Neural progenitor cell (in vitro differentiated cells): ENCODE results near the gene DCLRE1A. TPM values are rescaled to one million over a fixed set of nuclear protein-coding genes. Genes with fewer than 3 reads are reported as not detected.

Experiments used
- DNase-seq: peaks from one replicate; pipeline ENCODE4 v3.0.0-alpha.2; 2016; ENCODE audit warnings: low spot score
- H2AFZ ChIP-seq: fragments of 200-600 bp; sonication (generic); replicated peaks from 2 replicates; pipeline ENCODE4 v1.6.1; 2016; ENCODE audit warnings: antibody characterized with exemption
- H3F3A ChIP-seq: fragments of 200-600 bp; sonication (generic); 2 replicates; pipeline ENCODE4 v1.6.1; 2016; ENCODE audit warnings: antibody characterized with exemption, low read depth
- H3K27ac ChIP-seq: fragments of 200-600 bp; sonication (generic); 2 replicates; pipeline ENCODE4 v1.5.1; 2016; ENCODE audit warnings: mild to moderate bottlenecking
- H3K27me3 ChIP-seq: fragments of 200-600 bp; sonication (generic); 2 replicates; pipeline ENCODE4 v1.6.1; 2016; ENCODE audit warnings: mild to moderate bottlenecking, moderate library complexity
- H3K36me3 ChIP-seq: fragments of 200-600 bp; sonication (generic); 2 replicates; pipeline ENCODE4 v1.5.1; 2016
- H3K4me1 ChIP-seq: fragments of 200-600 bp; sonication (generic); 2 replicates; pipeline ENCODE4 v1.6.1; 2016; ENCODE audit warnings: mixed run types
- H3K4me2 ChIP-seq: fragments of 200-600 bp; sonication (generic); 2 replicates; pipeline ENCODE4 v1.6.1; 2016
- H3K4me3 ChIP-seq: fragments of 200-600 bp; sonication (generic); 2 replicates; pipeline ENCODE4 v1.5.1; 2016
- H3K79me2 ChIP-seq: fragments of 200-600 bp; sonication (generic); 2 replicates; pipeline ENCODE4 v1.6.1; 2016; ENCODE audit warnings: low read depth
- H3K9ac ChIP-seq: fragments of 200-600 bp; sonication (generic); 2 replicates; pipeline ENCODE4 v1.6.1; 2016
- H3K9me3 ChIP-seq: fragments of 200-600 bp; sonication (generic); 2 replicates; pipeline ENCODE4 v1.5.1; 2016; ENCODE audit warnings: low read depth
- H4K20me1 ChIP-seq: fragments of 200-600 bp; sonication (generic); 2 replicates; pipeline ENCODE4 v1.6.1; 2016; ENCODE audit warnings: low read depth
- H3K27ac Mint-ChIP-seq: 3 replicates; pipeline ENCODE4 v1.8.0; 2021; ENCODE audit warnings: mixed read lengths
- H3K27me3 Mint-ChIP-seq: 2 replicates; pipeline ENCODE4 v1.8.0; 2022; ENCODE audit warnings: low read depth, mild to moderate bottlenecking, inconsistent platforms, moderate library complexity, mixed read lengths; ENCODE audit not compliant: insufficient read depth
- H3K36me3 Mint-ChIP-seq: 3 replicates; pipeline ENCODE4 v1.8.0; 2021; ENCODE audit warnings: mixed read lengths
- H3K4me1 Mint-ChIP-seq: 3 replicates; pipeline ENCODE4 v1.8.0; 2021; ENCODE audit warnings: mixed read lengths
- H3K4me3 Mint-ChIP-seq: 3 replicates; pipeline ENCODE4 v1.8.0; 2021; ENCODE audit warnings: mild to moderate bottlenecking, moderate library complexity, mixed read lengths
- H3K9me3 Mint-ChIP-seq: 3 replicates; pipeline ENCODE4 v1.8.0; 2020; ENCODE audit warnings: mixed read lengths
- CTCF ChIP-seq: fragments of 200-600 bp; sonication (generic); IDR thresholded peaks from 2 replicates; pipeline ENCODE4 v1.5.1; 2017; ENCODE audit warnings: antibody characterized with exemption, mild to moderate bottlenecking
- EZH2 ChIP-seq: fragments of 200-600 bp; sonication (generic); IDR thresholded peaks from 2 replicates; pipeline ENCODE4 v1.6.1; 2017; ENCODE audit warnings: antibody characterized with exemption, mild to moderate bottlenecking, moderate library complexity
- EZH2phosphoT487 ChIP-seq: fragments of 200-600 bp; sonication (generic); IDR thresholded peaks from 2 replicates; pipeline ENCODE4 v1.6.1; 2017; ENCODE audit warnings: antibody characterized with exemption
- total RNA-seq: library from RNA; depleted of rRNA; stranded (reverse); fragments of >200 nt; gene quantifications from 2 replicates; pipeline ENCODE4 v1.2.3, GENCODE V29; 2015; ENCODE audit warnings: low replicate concordance

DCLRE1A gene
- total RNA-seq, 1 donor from 2014 or later: 35.9 TPM

GRCh38 chr10:113890769-113891168, 36.9 kb upstream of the DCLRE1A start:
- DNase-seq: no peak
- Histone ChIP-seq H3K9me3 (no peaks in the 10 kb centered on the region), H3K4me1 (no peaks in the 10 kb centered on the region), H2AFZ (no peak overlapping the region), H3K79me2 (no peaks in the 10 kb centered on the region), H3K27ac (no peak overlapping the region), H3K4me2 (no peak overlapping the region), H3K36me3 (peaks cover 15% of the 10 kb centered on the region), H4K20me1 (peaks cover 5% of the 10 kb centered on the region), H3K27me3 (no peaks in the 10 kb centered on the region), H3K9ac (no peak overlapping the region), H3F3A (no peaks in the 10 kb centered on the region), H3K4me3 (no peak overlapping the region)
- Mint-ChIP-seq H3K4me3 (no peak overlapping the region), H3K27ac (no peak overlapping the region), H3K27me3 (no peaks in the 10 kb centered on the region), H3K4me1 (no peaks in the 10 kb centered on the region), H3K36me3 (peaks cover 55% of the 10 kb centered on the region), H3K9me3 (peaks cover 2% of the 10 kb centered on the region)
- no peak for TF ChIP-seq EZH2phosphoT487
- TF ChIP-seq CTCF: no peak
- TF ChIP-seq EZH2: no peak

- no peaks in the 10 kb centered on the region for H3F3A ChIP-seq
- no peaks in the 10 kb centered on the region for H3K4me1 ChIP-seq
- TF ChIP-seq EZH2 (no peak), CTCF (no peak), EZH2phosphoT487 (no peak)
- no peaks in the 10 kb centered on the region for H3K9me3 ChIP-seq
- no peak overlapping the region for H3K27ac Mint-ChIP-seq
- H4K20me1 ChIP-seq: peaks cover 5% of the 10 kb centered on the region
- H3K9me3 Mint-ChIP-seq: peaks cover 2% of the 10 kb centered on the region
- H3K4me3 Mint-ChIP-seq: no peak overlapping the region
- no peak for DNase-seq
- no peak overlapping the region for H3K9ac ChIP-seq
- no peaks in the 10 kb centered on the region for H3K27me3 Mint-ChIP-seq
- peaks cover 58% of the 10 kb centered on the region for H3K36me3 Mint-ChIP-seq
- no peaks in the 10 kb centered on the region for H3K4me1 Mint-ChIP-seq
- no peaks in the 10 kb centered on the region for H3K27me3 ChIP-seq
- H3K79me2 ChIP-seq: no peaks in the 10 kb centered on the region
- no peak overlapping the region for H3K4me2 ChIP-seq
- H3K4me3 ChIP-seq: no peak overlapping the region
- H2AFZ ChIP-seq: no peak overlapping the region
- no peak overlapping the region for H3K27ac ChIP-seq
- H3K36me3 ChIP-seq: peaks cover 18% of the 10 kb centered on the region
These were observed 36.0 kb upstream of the DCLRE1A start for GRCh38 chr10:113889911-113890310.

- DNase-seq: no peak
- H3K36me3 Mint-ChIP-seq: peaks cover 55% of the 10 kb centered on the region
These were observed 28.4 kb upstream of the DCLRE1A start for GRCh38 chr10:113882240-113882639.

More at GRCh38 chr10:113882240-113882639, 28.4 kb upstream of the DCLRE1A start:
- Histone ChIP-seq H3K4me3 (no peak overlapping the region), H4K20me1 (peaks cover 5% of the 10 kb centered on the region), H3K27ac (no peak overlapping the region), H2AFZ (no peak overlapping the region), H3K9ac (no peak overlapping the region), H3K36me3 (peaks cover 31% of the 10 kb centered on the region), H3F3A (no peaks in the 10 kb centered on the region), H3K4me2 (no peak overlapping the region), H3K79me2 (peaks cover 9% of the 10 kb centered on the region), H3K9me3 (no peaks in the 10 kb centered on the region), H3K27me3 (no peaks in the 10 kb centered on the region), H3K4me1 (no peaks in the 10 kb centered on the region)
- H3K4me1 Mint-ChIP-seq: no peaks in the 10 kb centered on the region
- TF ChIP-seq EZH2 (no peak), CTCF (no peak), EZH2phosphoT487 (no peak)
- peaks cover 4% of the 10 kb centered on the region for H3K9me3 Mint-ChIP-seq
- H3K27ac Mint-ChIP-seq: no peak overlapping the region
- no peaks in the 10 kb centered on the region for H3K27me3 Mint-ChIP-seq
- no peak overlapping the region for H3K4me3 Mint-ChIP-seq
